ENCODE measurements around the gene EFCAB6.

- no peak for TF ChIP-seq CTCF (IDR thresholded peaks at IDR 0.05)
- TF ChIP-seq EP300 (IDR thresholded peaks at IDR 0.05), result no peak
- TF ChIP-seq POLR2AphosphoS5 (IDR thresholded peaks at IDR 0.05), result no peak
- TF ChIP-seq POLR2A (IDR thresholded peaks at IDR 0.05), result no peak
Measured at GRCh38 chr22:43482318-43482625, 329.8 kb downstream of the EFCAB6 start.
